Activated T-cell treated with anti-CD3 and anti-CD28 coated beads for 24 hours (primary cell): ENCODE measurements around the gene PTH2.
"Not testable (repeated sequence)": the region's sequence is repeated elsewhere in the genome, so short reads cannot be mapped to it uniquely, and the experiment has no call there.

Experiments used
- DNase-seq: peaks from one replicate; pipeline ENCODE4 v3.0.0-alpha.2; 2020; ENCODE audit warnings: low read depth

Gene PTH2, protein sequence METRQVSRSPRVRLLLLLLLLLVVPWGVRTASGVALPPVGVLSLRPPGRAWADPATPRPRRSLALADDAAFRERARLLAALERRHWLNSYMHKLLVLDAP

DNA sequence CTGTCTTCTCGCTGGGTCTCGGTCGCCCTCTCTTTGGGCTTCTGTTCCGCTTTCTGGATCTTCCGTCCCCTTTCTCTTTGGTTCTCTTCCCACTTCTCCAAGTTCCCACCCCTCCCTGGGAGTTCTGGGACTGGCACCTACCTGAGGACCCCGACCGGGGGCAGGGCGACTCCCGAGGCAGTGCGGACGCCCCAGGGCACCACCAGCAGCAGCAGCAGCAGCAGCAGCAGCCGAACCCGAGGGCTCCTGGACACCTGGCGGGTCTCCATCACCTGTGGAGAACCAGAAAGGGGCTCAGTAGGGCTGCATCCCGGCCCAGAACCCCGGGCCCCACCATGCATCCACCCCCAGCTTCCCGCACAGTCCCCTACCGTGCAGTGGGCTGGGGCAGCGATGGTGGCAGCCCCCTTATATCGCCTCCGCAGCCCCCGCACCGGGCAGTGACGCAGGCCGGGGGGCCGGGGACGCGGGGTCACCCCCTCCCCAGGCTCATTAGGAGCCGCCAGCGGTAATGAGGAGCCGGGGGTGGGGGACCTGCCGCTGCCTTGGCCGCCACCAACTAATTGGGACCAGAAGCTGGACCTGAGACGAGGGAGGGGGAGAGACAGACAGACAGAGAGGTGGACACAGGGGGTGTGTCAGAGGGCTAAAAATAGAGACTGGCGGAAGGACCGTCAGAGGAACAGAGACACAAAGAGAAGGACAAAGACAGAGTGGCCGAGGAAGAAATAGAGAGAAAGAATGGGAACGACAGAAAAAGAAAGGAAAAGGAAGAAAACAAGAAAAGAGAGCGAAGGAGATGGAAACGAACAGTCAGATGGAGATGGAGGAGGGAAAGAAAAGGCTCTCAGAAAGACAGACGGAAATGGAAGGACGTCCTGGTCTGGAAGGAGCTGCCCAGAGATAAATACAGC is at the start of gene PTH2:
PTH2 (minus strand) TSS at position 371 of the 914 bp plus-strand sequence; CDS start at position 269, 102 bp downstream.
- no peak for DNase-seq

DNA sequence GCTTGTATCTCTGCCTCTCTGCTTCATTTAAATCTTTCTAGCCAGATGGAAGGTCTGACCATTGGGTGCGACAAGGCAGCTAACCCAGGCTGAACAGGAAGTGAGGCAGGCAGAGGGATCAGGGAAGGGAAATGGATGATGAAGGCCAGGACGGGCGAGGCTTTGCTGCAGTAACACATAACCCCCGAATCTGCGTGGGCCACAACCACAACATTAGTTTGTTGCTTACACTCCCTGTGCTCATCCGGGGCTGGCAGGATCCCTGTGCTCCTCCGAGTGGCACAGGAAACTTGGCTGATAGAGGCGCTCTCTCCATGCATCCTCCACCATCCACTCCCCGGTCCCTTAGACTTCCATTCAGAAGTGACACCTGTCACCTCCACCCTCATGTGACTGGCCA is 49.7 kb upstream of the PTH2 start:
- no peak for DNase-seq

DNA sequence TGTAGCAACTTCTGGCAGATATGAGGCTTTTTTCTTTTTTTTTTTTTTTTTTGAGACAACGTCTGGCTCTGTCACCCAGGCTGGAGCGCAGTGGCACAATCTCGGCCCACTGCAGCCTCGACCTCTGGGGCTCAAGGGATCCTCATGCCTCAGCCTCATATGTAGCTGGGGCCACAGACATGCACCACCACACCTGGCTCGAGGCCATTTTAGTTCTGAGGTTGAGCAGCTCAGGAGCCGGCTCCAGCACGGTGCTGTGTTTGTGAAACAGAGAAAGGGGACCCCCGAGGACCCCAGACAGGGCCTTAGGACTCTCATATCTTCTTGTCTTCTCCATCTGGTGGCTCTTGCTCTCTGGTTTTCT is 47.4 kb upstream of the PTH2 start:
- DNase-seq: no peak

DNA sequence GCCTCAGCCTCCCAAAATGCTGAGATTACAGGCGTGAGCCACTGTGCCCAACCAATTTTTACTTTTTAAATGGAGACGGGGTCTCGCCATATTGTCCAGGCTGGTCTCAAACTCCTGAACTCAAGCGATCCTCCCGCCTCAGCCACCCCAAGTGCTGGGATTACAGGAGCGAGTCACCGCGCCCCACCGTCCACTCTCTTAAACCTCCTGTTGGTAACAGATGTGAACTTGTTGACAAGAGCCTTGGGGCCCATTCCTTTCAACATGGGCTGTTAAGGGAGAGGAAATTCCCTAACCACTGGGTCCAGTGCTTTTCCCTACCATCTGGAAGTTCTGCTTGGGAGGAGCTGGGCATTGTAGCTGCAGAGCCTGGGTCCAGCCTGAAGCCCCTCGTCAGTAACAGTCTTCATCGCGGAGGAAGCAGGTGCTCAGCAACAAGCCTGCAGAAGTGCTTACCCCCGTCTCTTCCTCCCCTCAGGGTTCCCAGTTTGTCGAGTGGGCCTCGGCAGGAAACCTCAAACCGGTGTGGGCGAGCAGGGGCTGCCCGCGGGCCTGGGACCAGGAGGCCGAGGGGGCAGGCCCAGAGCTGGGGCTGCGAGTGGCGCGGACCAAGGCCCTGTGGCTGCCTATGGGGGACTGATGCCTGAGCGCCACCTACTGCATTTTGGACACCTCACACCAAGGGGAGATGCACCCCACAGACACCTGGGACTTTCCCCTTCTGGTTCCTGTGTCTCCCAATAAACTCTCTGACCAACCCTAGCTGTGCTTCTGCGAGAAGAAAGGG is 46.8 kb upstream of the PTH2 start:
- DNase-seq: peak; percentile 65

DNA sequence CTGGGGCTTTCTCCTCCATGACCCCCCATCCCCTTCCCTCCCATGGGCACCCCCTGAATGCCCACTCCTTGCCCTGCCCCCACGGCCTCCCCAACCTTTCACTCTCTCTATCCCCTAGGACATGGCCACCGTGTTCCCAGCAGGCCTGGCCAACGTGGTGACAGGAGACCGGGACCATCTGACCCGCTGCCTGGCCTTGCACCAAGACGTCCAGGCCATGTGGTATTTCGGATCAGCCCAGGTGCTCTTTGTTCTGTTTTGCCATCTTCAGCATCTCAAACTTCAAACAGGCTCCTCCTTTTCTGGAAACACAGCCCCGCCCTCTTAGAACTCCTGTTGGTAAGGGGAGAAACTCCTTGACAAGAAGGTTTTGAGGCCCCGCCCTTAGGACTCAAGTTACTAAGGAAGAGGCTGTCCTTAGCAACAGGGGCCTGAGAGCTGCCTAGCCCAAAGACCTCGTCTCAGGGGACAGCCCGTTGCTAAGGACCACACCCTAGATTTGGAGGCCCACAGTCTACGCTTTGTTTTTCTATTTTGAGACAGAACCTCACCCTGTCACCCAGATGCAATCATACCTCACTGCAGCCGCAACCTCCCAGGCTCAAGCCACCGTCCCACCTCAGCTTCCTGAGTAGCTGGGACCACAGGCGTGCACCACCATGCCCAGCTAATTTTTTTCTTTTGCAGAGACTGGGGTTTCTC is 45.7 kb upstream of the PTH2 start:
- peak; percentile 66 for DNase-seq

DNA sequence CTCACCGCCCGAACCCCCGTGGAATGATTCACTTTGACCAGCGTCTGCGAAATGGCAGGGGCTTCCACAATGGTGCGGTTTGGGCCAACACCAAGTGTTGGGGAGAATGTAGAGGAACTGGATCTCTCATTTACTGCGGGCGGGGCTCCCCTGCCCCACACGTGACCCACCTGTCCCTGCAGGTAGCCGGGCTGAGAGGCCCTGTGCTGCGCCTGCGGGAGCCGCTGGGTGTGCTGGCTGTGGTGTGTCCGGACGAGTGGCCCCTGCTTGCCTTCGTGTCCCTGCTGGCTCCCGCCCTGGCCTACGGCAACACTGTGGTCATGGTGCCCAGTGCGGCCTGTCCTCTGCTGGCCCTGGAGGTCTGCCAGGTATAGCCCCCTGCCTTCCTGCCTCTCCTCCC is 45.0 kb upstream of the PTH2 start:
- DNase-seq: no peak

DNA sequence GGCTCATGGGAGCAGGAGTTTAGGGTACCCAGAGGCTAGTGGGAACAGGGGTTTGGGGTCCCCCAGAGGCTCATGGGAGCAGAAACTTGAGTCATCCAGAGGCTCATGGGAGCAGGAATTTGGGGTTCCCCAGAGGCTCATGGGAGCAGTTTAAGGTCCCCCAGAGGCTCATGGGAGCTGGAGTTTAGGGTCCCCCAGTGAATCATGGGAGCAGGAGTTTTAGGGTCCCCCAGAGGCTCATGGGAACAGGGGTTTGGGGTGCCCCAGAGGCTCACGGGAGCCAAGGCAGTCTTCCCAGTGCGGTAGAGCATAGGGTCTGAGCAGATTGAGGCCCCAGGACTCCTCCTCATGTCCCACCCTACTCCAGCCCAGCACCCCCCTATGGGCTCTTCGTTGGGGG is 42.1 kb upstream of the PTH2 start:
- DNase-seq: no peak

DNA sequence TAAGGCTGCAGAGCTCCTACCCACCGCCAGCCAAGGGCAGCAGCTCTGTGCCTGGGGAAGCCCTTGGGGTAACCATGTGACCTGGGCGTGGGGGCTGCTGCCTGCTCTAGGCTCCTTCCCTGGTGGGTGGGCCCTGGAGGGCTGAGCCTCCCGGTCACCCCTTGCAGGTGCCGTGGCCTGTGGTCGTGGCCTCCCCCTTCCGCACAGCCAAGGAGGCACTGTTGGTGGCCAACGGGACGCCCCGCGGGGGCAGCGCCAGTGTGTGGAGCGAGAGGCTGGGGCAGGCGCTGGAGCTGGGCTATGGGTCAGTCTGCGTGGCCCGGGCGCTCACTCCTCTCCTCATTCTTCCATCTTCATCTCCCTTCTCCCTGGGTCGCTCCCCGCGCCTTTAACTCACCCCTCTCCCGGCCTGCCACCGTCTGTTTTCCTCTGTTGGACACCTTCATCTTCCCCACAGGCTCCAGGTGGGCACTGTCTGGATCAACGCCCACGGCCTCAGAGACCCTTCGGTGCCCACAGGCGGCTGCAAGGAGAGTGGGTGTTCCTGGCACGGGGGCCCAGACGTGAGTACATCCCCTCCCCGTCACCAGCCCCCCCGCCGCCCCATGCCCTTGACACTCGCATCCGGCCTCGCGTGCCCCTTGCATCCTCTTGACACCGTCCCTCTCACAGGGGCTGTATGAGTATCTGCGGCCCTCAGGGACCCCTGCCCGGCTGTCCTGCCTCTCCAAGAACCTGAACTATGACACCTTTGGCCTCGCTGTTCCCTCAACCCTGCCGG is 40.9 kb upstream of the PTH2 start:
- DNase-seq: no peak

DNA sequence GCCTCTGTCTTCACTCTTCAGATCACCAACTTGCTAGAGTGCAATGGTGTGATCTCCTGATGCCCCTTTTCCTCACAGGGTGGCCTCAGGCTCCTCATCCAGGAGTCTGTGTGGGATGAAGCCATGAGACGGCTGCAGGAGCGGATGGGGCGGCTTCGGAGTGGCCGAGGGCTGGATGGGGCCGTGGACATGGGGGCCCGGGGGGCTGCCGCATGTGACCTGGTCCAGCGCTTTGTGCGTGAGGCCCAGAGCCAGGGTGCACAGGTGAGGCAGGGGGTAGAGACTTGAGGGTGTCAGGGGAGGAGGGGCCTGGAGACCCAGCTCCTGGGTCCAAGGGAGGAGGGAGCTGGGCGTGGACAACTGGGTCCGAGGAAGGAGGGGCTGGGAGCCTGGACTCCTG is 39.3 kb upstream of the PTH2 start:
- no peak for DNase-seq

DNA sequence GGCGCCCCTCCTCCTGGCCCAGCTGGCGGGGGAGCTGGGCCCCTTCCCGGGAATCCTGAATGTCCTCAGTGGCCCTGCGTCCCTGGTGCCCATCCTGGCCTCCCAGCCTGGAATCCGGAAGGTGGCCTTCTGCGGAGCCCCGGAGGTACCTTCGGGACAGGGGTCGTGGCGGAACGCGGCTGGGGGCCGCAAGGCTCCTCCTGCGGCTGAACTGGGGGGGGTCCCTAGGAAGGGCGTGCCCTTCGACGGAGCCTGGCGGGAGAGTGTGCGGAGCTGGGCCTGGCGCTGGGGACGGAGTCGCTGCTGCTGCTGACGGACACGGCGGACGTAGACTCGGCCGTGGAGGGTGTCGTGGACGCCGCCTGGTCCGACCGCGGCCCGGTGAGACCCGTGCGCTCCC is 38.4 kb upstream of the PTH2 start:
- DNase-seq: no peak

DNA sequence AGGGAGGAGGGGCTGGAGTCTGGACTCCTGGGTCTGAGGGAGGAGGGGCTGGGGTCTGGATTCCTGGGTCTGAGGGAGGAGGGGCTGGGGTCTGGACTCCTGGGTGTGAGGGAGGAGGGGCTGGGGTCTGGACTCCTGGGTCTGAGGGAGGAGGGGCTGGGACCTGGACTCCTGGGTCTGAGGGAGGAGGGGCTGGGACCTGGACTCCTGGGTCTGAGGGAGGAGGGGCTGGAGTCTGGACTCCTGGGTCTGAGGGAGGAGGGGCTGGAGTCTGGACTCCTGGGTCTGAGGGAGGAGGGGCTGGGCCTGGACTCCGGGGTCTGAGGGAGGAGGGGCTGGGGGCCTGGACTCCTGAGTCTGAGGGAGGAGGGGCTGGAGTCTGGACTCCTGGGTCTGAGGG is 37.9 kb upstream of the PTH2 start:
- DNase-seq: not testable (repeated sequence)

DNA sequence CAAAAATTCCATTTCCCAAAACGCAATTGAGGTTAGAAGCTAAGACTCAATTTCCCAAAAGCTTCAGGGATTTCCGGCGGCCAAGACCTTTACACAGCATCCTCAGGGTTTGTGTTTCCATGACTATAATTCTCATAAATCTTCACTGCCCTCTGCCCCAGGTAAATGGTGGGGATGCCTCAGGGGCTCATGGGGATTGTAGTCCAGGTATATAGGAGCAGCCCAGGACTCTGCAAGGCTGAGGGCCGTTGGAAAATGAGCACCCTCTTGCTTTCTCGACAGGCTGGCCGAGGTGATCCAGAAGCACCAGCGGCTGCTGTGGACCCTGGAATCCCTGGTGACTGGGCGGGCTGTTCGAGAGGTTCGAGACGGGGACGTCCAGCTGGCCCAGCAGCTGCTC is 36.1 kb upstream of the PTH2 start:
- no peak for DNase-seq

DNA sequence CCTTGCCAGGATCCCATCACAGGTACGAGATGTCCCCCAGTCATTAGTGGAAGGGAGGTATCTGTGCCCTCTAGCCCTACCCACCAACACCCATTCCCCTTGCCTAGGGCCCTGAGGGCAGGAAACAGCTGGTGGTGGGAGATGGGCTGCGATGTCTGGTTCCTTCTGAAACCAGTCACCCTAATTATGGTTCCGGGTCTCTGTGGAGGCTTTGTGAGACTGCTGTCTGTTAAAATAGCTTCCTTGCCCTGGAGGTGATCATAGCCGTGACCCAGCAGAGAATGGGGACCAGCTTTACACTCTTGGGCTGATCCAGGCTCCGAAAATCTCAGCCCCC is 35.3 kb upstream of the PTH2 start:
- DNase-seq: no peak

DNA sequence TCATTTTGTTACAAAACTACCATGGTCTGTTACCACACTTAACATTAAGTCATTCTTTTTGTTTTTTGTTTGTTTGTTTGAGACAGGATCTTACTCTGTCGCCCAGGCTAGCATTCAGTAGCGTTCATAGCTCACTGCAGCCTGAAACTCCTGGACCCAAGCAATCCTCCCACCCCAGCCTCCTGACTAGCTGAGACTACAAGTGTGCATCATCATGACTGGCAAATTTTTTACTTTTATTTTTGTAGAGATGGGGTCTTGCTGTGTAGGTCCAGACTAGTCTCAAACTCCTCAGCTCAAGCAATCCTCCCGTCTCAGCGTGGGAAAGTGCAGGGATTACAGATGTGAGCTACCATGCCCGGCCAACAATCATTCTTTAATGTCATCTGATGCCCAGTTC is 33.1 kb upstream of the PTH2 start:
- no peak for DNase-seq

DNA sequence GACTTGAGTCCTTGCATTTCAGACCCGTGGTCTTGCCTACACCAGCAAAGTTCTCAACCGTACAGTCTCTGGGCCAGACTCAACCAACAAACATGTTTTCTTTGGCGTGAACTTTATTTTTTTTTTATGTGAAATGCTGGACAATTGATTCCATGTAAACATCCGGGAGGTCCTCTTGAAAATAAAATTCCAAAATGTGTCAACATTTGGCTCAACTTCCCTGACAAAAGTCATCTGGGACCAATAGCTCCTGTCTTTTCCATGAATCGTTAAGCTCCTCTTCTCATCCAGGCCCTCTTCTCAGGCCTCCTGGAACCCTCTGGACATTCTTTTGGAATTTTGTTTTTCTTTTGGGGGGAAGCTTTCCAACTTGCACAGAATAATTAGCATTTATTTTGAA is 32.5 kb upstream of the PTH2 start:
- no peak for DNase-seq

DNA sequence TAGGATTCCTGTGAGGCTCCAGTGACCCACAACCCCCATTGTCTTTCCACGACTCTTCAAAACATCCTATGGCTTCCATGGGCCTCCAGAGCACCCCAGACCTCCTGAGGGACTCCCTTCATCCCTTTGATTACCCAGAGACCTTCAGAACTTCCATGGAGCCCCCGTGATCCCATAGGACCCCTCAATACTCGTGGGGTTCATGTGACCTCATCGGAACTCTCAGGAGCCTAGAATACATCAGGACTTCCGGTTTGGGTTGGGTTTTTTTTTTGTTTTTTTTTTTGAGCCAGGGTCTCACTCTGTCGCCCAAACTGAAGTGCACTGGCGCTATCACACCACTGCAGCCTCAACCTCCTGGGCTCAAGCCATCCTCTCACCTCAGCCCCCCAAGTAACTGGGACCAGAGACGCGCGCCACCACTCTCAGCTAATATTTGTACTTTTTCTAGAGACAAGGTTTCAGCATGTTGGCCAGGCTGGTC is 30.6 kb upstream of the PTH2 start:
- DNase-seq: no peak

DNA sequence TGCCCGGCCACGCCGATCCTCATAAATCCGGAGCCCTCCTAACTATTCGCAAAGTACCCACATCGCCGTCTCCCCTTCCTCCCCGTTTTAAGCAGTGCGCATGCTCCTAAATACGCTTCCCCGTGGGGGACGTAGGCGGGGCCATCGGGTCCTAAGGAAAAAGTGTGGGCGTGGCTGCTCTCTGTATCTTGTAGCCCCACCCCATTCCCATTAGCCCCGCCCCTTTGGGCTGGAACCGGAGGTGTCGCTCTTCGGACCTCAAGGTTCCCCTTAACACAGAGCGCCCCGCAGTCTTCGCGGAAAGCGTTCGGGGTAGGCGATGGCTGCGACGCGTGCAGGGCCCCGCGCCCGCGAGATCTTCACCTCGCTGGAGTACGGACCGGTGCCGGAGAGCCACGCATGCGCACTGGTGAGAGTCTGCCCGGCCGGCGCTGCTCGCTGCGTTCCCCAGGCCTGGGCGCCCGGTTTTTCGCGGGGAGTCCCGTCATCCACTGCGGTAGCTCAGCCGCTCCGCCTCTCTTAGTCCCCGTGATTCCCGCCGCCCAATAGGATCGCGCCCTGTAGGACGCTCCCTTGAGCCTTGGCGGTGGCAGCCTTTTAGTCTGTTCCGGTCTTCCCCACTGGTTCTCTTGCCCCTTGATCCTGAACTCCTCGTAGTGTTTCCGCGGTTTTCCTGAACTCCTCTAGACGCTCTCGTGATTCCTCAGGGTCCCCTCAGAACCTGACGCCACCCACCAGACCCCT is 29.9 kb upstream of the PTH2 start, which contains the start of gene ALDH16A1:
ALDH16A1 (plus strand) TSS at position 213 of the 744 bp plus-strand sequence; CDS start at position 320, 107 bp downstream.
- peak; percentile 96 for DNase-seq

DNA sequence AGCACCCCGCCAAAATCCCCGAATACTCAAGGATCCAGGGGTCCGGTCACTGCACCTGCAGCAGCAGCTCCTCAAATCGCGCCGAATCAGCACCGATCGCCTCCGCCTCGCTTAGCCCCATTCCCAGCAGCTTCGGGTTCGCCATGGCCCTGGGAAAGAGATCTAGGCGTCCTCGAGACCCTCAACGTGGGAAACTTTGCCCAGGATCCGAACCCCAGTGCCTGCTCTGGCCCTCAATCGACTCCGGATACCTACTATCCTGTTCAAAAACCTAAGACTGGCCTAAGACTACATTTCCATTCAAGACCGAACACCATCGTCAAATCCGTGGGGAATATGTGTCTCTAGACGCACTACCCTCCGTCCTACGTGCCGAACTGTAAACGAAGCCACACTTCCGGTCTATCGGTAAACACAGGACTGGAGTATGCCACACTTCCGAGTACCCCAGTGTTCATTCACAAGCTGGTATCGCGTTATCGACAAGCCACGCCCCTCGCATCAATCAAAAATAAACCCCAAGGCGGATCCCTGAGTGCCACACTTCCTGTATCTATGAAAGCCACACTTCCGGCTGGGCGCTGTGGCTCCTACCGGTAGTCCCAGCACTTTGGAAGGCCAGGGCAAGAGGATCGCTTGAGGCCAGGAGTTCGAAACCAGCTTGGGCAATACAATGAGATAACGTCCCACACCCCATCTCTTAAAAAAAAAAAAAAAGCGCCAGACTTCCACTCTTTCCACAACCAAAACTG is 28.4 kb upstream of the PTH2 start, which contains the start of gene PIH1D1:
PIH1D1 (minus strand) TSS at position 385 of the 752 bp plus-strand sequence; CDS start at position 145, 240 bp downstream.
- DNase-seq: peak; percentile 94

DNA sequence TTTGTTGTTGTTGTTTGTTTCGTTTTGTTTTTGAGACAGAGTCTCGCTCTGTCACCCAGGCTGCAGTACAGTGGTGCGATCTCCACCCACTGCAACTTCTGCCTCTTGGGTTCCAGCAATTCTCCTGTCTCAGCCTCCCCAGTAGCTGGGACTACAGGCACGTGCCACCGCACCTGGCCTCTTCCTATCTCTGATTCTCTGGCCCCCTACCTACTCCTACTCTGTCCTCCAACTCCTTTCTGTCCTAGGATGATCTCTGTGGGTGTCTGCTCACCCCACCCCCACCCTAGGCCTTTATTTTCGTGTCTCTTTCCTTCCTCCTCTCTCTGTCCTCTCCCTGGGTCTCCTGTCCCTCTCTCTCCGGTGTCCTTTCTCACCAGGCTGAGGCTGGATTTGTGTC is 27.2 kb upstream of the PTH2 start:
- no peak for DNase-seq

DNA sequence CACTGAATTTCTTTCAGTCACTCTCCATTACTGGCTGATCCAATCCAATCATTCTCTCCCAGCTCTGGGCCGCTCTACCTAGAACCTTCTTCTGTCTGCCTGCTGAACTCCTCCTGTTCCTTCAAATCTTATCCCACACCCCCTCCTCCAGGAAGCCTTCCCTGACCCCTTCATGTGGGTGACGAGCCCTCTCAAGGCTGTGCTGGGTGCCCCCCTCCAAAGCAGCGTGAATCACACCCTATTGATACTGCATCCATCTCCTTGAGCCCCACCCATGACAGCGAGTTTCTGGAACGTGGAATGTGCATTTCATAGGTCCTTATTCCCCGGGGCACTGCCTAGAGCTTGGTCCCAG is 25.2 kb upstream of the PTH2 start:
- no peak for DNase-seq
